D721Med (cell line): ENCODE data around the gene DGKQ.

ENCODE experiments used
- DNase-seq: peaks from one replicate; pipeline ENCODE4 v3.0.0; 2011; ENCODE audit warnings: low spot score; ENCODE audit not compliant: insufficient read length
- FAIRE-seq: peaks from 2 replicates; lab custom pipeline; 2011; peaks lifted over from hg19 to GRCh38; lab: Jason Lieb, UNC
- CTCF ChIP-seq: IDR thresholded peaks from 2 replicates; pipeline ENCODE4 v1.5.1; 2012; ENCODE audit warnings: mild to moderate bottlenecking, control low read depth; ENCODE audit not compliant: insufficient read depth; ENCODE audit errors: missing control alignments

DGKQ gene

GRCh38 chr4:987624-988513, 14.5 kb upstream of the DGKQ start:
- no peak for FAIRE-seq
- no peak for DNase-seq
- TF ChIP-seq CTCF = no peak

GRCh38 chr4:986879-987623, 13.7 kb upstream of the DGKQ start, which contains the start of gene IDUA:
Gene IDUA, plus strand, starts transcription at chr4:987044. Its CDS starts 41 bp downstream, at chr4:987085.
- peak; percentile 54 for TF ChIP-seq CTCF
- FAIRE-seq (no peak), DNase-seq (peak; percentile 75)

- FAIRE-seq (no peak), DNase-seq (no peak)
- no peak for TF ChIP-seq CTCF
These were observed 13.1 kb upstream of the DGKQ start for GRCh38 chr4:986428-986878.

- FAIRE-seq = no peak
- TF ChIP-seq CTCF = no peak
- peak; percentile 80 for DNase-seq
These were observed 11.9 kb upstream of the DGKQ start for GRCh38 chr4:985123-985830.

- FAIRE-seq = no peak
- no peak for DNase-seq
- no peak for TF ChIP-seq CTCF
These were observed 11.1 kb upstream of the DGKQ start for GRCh38 chr4:984336-985054.

GRCh38 chr4:982814-983213, 9.4 kb upstream of the DGKQ start:
- FAIRE-seq (no peak), DNase-seq (no peak)
- TF ChIP-seq CTCF = no peak
